Stimulated activated CD8-positive, alpha-beta memory T cell treated with anti-CD3 and anti-CD28 coated beads, Interleukin-4, amount 100 ng/mL, for 48 hours (primary cell): ENCODE results near the gene HDAC5.
A peak's percentile ranks its signal among the peaks of the same experiment; 100 is the strongest.
"Not testable (repeated sequence)": the region's sequence is repeated elsewhere in the genome, so short reads cannot be mapped to it uniquely, and the experiment has no call there.

ENCODE experiments used
- DNase-seq: peaks from one replicate; pipeline ENCODE4 v3.0.0-alpha.2; 2020

HDAC5 gene

DNA sequence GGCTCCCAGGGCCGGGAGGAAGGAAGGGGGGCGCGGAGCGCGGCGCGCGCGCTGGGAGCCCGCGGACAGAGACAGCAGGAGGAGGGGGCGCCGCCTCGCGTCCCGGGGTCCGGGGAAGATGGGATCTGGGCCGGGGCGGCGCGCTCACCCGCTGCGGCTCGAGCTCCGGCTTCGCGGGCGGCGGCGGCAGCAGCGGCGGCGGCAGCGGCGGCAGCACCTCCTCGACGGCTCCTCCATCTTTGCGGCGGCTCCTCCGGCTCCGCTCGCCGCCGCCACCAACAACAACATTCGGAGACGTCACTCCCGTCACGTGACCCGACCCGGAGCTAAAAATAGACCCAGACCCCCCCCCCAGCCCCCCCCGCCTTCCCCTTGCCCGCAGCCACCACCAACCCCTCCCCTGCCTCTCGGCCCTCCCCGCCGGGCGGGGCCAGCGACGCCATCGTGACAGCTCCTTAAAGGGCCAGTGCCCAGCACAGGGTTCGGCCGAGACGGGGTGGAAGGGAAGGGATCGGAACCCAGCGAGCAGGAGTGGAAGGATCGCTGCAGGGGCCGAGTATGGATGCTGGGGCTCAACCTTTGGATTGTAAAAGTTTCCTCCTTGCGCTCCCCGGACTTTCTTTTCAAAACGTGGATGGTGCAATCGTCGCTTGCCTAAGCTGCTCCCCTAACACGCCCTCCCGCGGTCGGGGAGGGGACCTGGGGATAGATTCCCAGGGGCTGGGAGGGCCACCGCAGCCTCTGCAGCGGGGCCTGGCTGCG is at the start of gene HDAC5:
TSS of gene HDAC5 (minus strand) at position 286 of the 762 bp plus-strand sequence. CDS start 6,126 bp downstream, outside the sequence.
- DNase-seq = peak; percentile 97

DNA sequence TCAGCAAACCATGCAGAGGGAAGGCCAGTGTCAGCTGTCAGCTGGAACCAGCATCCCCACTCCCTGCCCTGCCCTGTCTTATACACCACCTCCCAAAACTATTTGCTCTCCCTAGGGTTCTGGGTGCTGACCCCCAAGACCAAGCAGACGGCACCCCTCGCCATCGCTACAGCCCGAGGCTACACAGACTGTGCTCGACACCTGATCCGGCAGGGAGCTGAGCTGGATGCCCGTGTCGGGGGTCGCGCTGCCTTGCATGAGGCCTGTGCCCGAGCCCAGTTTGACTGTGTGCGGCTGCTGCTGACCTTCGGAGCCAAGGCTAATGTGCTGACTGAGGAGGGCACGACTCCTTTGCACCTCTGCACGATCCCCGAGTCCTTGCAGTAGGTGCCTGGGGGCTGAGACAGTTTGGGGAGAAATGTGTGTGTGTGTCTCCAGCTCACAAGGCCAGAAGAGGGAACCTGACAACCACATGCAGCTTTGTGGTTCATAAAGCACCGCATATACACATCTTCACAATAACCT is 48.6 kb upstream of the HDAC5 start:
- no peak for DNase-seq

DNA sequence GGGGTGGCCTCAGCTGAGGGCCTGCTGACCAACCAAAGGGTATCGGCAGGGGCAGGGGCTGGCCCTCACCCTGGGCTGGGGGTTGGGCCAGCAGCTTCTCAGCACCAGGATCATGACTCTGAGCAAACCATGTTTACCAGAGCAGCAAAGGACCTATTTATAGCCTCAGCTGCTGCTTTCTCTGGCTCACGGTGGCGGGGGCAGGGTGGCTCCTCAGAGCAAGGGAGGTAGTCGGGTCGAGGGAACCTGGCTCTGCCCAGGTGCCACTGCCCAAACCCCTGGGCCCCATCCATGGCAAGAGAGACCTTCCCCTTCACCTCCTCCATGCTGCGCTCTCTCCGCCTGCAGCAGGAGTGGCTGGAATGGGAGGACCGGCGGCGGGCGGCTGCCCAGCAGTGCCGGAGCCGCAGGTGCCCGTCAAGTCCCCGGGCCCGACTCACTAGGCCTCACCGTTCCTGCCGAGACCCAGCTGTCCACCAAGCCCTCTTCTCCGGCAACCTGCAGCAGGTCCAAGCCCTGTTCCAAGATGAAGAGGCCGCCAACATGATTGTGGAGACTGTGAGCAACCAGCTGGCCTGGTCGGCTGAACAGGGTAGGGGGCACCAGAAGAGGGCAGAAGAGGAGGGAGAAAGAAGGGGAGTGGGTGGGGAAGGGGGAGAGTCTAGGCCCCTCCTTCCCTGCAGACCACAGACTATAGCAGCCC is 47.2 kb upstream of the HDAC5 start, which contains the start of gene ASB16:
TSS of gene ASB16 (plus strand) at position 206 of the 703 bp plus-strand sequence. CDS start at position 292, 86 bp downstream.
- DNase-seq = no peak

GRCh38 chr17:44170135-44170498 is 46.7 kb upstream of the HDAC5 start:
- DNase-seq = no peak

- no peak for DNase-seq
These were observed 43.9 kb upstream of the HDAC5 start for GRCh38 chr17:44167181-44167861.

DNA sequence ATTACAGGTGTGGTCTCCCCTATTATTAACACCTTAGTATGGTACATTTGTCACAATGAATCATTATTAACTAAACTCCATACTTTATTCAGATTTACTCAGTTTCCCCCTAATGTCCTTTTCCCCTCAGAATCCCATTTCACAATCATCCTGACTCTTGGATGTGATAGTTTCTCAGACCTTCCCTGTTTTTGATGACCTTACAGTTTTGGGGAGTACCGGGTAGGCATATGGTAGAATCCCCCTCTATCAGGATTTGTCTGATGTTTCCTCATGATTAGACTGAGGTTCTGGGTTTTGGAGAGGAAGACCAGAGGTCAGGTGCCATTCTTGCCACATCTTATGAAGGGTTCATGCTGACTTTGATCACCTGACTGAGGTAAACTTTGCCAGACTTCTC is 41.0 kb upstream of the HDAC5 start:
- DNase-seq = no peak

DNA sequence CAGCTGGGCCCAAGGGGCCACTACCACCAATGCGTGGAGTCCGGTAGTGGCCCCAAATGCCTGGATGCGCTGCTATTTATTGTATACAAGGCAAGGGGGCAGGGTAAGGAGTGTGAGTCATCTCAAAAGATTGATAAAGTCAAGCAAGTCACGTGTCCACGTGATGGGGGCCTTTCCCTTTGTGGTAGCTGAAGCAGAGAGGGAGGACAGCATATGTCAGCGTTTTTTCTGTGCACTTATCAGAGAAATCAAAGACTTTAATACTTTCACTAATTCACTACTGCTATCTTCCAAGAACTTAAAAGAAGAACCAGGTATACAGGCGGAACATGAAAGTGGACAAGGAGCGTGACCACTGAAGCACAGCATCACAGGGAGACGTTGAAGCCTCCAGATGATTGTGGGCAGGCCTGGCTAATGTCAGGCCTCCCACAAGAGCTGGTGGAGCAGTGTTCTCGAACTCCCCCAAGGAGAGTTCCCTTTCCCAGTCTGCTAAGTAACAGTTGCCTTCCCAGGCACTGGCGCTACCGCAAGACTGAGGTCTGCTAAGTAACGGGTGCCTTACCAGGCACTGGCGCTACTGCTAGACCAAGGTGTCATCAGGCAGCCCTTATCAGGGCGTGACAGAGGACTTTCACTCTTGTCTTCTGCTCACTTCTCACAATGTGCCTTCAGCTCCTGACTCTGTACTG is 36.2 kb upstream of the HDAC5 start:
- DNase-seq = peak; percentile 47

DNA sequence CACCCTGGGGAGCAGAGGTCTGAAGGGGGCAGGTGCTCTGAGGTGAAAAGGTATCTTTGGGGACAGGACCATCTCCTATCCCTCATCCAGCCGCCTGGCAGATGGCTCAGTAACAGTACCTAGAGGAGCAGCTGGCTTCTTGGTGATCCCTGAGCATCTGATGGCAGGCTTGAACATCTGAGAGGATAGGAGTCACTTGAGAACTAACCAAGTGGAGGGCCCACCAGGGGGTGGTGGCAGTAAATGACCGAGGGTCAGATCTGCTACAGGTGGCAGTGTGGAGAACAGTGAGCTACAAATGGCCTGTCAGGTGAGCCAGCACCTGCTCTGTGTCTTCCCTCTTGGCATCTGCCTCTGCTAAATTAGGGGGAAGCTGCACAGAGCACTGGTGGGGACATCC is 32.0 kb upstream of the HDAC5 start:
- DNase-seq = no peak

GRCh38 chr17:44152875-44153274 is 29.4 kb upstream of the HDAC5 start:
- no peak for DNase-seq

DNA sequence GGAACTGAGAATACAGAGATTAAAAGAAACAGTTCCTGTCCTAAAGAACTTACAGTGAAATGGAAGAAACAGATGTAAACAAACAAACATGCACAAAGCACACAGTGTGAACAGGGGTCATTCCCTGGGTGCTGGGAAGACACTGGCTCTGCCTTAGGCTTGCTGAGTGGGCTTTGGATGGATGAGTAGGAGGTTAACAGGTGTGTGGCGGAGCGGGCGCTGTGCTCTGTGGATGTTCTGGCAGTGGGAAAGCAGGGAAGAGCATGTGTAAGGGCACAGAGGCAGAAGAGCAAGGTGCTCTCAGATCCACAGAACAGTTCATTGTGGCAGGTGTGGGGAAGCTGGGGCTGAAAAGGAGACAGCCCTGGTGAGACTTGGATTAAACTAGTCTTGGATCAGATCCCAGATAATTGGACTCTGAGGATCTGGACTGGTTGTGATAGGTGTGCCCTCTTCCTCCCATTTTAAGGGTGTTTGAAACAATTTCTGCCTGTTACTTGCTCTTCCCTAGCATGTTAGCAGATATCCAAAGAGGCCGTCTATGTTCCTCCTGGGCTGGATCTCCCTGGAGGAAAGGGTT is 26.4 kb upstream of the HDAC5 start:
- no peak for DNase-seq

DNA sequence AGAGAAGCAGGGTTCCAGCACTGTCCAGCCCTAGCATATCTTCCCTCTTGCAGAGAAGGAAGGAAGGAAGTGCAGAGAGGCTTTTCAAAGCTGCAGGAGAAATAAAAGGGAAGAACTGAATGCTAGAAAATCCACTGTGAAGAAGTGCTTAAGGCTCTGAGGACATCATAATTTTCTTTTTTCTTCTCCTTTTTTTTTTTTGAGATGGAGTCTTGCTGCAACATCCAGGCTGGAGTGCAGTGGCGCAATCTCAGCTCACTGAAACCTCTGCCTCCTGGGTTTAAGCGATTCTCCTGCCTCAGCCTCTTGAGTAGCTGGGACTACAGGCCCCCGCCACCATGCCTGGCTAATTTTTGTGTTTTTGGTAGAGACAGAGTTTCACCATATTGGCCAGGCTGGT is 25.6 kb upstream of the HDAC5 start:
- not testable (repeated sequence) for DNase-seq

DNA sequence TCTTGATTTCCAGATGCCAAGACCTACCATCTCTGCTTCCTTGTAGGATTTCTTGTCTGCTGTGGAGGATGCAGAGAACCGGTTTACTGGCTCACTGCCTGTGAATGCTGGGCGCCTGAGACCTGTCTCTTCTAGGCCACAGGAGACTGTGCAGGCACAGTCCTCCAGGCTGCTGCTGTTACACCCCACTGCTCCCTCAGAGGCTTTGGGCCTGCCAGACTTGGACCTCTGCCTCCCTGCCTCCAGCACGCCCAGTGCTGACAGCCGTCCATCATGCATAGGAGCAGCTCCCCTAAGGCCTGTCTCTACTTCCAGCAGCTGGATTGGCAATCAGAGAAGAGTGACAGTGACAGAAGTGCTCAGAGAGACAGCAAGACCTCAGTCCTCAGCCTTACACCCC is 24.4 kb upstream of the HDAC5 start:
- no peak for DNase-seq

DNA sequence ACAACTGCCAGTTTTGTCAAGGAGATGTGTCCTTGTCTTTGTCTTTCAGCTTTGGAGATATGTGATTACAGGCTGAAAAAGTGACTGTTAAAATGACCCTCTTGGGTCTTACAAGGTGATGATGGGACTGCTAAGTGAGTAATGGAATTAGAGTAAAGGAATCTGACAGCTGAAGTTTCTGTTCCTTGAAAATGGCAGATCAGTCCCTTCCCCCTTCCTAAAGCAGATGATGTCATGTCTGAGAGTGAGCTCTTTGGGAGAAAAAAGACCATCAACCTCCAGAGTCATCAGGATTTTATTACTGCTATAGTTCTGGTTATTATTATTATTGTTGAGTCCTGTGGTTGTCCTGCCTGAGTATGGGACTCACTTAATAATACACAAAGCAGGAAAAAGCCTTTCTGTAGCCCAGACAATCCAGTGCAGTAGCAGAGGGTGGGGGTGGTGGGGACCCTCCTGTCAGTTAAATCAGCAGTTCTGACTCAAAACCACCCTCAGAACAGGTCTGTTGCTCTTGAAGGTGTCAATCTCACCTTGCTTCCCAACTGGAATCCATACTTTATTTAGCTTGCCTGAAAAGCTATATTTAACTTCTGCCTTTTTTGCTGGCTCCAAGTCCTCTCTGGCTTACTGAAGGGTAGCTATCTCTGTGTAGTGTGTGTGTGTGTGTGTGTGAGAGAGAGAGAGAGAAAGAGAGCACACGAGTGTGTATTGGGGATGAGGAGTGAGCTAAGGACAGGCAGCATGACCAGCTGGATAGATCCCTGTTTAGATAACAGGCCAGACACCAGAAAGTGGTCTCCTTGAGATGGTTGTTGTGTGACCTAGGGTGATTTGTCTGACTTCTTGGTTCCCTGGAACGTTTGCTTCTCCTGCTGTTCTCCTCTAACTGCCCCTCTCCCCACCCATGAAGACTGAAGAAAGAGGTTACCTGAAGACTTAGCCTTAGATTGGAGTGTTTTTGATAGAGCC is 23.2 kb upstream of the HDAC5 start:
- DNase-seq = no peak

- DNase-seq = no peak
These were observed 21.7 kb upstream of the HDAC5 start for GRCh38 chr17:44144966-44145739.

GRCh38 chr17:44143921-44144320 is 20.5 kb upstream of the HDAC5 start:
- DNase-seq = not testable (repeated sequence)

GRCh38 chr17:44137891-44138709 is 14.7 kb upstream of the HDAC5 start:
- peak; percentile 81 for DNase-seq

- no peak for DNase-seq
These were observed 11.5 kb upstream of the HDAC5 start for GRCh38 chr17:44134752-44135568.

- no peak for DNase-seq
These were observed 10.6 kb upstream of the HDAC5 start for GRCh38 chr17:44133918-44134476.
